ENCODE results near the gene GATAD2A.

GATAD2A gene

DNA sequence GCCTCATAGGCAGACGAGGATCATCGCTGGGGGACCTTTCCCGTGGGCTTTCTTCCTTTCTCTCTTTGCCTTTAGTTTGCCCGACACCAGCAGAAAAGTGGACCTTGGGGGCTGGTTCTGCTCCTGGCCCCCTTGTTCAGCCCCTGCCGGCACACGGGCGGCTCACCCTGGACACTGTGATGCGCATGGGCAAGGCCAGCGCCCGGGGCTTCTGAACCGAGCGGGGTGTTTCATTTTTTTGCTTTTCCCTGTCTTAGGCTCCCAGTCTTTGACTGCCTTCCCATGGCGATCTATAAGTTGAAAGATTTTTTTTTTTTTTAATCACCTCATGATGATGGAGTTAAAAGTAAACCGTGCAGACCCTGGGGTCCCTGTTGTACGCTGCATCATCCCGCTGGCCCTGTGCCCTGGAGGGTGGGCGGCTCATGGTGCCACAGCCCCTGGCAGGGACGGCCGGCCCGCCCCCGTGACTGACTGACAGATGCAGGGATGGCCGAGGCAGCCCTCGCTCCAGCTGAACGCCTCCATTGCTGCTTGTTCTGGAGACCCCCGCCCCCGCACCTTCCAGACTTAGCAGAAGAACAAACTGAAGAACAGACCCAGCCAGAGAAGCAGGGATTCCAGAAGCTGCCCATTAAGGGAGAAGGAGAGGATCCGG lies 100.3 kb downstream of the GATAD2A start:
- no peak for DNase-seq (ENCODE audit: low spot score)

- no peak for DNase-seq (ENCODE audit: low spot score)
Observed at GRCh38 chr19:19506592-19506991, 101.1 kb downstream of the GATAD2A start.

GRCh38 chr19:19507354-19507753 lies 101.9 kb downstream of the GATAD2A start:
- DNase-seq (ENCODE audit: low spot score) = no peak

DNA sequence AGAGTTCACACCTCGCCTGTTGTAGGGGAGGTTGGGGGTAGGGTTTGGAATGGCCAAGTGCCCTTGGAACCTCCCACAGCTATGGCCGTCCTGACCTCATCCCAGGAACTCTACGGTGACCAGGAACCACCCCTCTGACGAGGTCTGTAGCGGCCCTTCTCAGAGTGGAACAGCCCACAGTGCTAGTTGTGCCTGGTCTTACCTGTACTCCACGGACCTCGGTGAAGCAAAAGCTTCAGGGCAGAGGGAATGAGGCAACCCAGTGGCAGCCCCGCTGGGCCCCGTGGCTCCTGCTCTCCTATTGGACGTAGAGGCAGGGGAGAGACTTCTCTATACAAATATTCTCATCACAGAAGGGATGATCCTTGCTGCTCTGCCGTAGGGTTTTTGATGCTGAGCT lies 102.7 kb downstream of the GATAD2A start:
- no peak for DNase-seq (ENCODE audit: low spot score)

GRCh38 chr19:19510432-19510831 lies 105.0 kb downstream of the GATAD2A start:
- no peak for DNase-seq (ENCODE audit: low spot score)

- no peak for DNase-seq (ENCODE audit: low spot score)
Observed at GRCh38 chr19:19513682-19514081, 108.2 kb downstream of the GATAD2A start.

GRCh38 chr19:19514215-19514657 lies 108.8 kb downstream of the GATAD2A start:
- no peak for DNase-seq (ENCODE audit: low spot score)

DNA sequence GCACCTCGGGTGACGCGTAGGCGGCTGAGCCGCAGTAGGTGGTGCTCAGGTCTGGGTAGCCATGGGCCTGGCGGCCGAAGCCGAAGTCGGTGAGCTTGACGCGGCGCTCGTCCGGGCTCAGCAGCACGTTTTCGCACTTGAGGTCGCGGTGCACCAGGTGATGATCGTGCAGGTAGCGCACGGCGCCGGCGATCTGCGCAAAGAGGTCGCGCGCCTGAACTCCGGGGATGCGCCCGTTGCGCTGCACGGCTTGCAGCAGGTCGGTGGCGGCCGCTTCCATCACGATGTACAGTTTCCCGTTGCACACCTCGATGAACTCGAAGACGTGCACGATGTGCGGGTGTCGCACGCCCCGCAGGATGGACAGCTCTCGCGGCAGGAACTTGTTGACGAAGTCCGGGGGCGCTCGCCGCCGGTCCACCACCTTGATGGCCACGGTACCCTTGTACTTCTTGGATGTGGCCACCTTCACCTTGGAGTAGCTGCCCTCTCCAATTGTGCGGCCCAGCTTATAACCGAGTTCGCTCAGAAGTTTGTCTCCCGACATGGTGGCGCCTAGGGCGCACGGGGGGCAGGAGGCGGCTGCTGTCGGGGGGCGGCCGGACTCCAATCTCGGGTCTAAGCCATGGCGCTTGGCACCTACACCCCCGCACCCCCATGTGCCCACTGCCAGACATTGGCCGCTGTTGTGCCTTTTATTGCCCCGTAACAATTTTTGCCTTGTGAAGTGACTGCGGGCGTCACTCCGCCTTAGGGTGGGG lies 109.6 kb downstream of the GATAD2A start, which contains the start of gene TSSK6:
Gene TSSK6 (minus strand): TSS at position 668 of the 761 bp plus-strand sequence. CDS start 121 bp downstream, at position 547.
- no peak for DNase-seq (ENCODE audit: low spot score)

DNA sequence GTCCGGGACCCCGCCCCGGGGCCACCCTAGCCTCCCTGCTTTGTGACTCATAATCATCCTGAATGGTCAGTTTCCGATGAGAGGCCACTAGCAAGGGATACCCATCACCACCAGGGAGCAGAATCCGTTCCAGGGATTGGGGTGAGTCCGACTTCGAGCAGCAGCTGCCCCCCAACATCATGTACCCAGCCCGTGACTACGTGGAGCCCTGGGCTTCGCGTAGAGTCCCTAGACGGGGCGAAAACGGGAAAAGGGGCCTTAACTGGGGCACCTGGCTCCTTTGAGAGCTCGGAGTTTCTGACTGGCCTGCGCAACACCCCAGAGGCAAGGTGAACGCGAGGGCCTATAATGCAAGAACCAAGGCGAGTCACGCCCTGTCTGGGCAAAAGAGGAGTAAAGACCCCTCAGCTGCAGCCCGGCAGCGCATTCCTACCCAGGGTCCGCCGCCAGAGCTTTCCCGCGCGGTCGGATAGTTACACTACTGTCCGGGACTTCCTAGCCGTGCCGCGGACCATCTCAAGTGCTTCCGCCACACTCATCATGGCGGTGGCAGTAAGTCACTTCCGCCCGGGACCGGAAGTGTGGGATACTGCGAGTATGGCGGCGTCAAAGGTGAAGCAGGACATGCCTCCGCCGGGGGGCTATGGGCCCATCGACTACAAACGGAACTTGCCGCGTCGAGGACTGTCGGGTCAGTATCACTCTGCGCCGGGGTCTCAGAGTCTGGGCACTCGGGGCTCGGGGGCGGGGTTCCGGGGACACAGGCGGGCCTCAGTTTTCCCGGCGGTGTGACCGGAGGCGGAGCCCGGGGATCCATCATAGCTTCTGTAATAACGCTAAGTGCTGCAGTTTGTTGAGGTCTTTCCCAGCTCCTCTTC lies 110.4 kb downstream of the GATAD2A start, which contains the start of gene NDUFA13:
Gene NDUFA13 (plus strand): TSS at position 584 of the 878 bp plus-strand sequence. CDS start 14 bp downstream, at position 598.
- DNase-seq (ENCODE audit: low spot score) = peak; percentile 89

- no peak for DNase-seq (ENCODE audit: low spot score)
Observed at GRCh38 chr19:19517235-19517619, 111.8 kb downstream of the GATAD2A start.

GRCh38 chr19:19520989-19521388 lies 115.5 kb downstream of the GATAD2A start:
- no peak for DNase-seq (ENCODE audit: low spot score)

DNA sequence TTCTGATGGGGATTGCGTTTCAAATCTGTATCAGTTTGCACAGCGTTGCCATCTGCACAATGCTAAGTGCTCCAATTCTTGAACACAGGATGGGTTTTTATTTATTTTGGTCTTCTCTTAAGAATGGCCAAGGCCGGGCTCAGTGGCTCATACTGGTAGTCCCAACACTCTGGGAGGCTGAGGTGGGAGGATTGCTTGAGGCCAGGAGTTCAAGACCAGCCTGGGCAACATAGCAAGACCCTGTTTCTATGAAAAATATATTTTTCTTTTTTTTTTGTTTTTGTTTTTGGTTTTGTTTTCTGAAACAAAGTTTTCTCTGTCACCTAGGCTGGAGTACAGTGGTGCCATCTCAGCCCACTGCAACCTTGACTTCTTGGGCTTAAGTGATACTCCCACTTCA lies 117.7 kb downstream of the GATAD2A start:
- DNase-seq (ENCODE audit: low spot score) = no peak

DNA sequence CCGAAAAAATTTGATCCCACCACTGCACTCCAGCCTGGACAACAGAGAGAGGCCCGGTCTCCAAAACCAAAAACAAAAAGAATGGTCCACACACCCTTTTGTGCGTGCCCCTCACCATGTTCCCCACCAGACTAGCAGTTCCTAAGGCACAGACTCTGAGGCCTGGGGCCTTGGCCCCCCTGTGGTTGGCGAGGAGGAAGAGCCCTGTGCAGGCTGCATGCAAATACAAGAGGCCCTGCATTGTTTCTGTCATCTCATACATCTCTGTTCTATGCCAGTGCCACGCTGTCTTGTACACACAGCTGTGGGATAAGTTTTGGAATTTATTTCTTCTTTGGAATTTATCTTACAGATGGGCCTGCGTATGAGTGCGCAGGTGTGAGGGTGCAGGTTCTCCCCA lies 118.6 kb downstream of the GATAD2A start:
- no peak for DNase-seq (ENCODE audit: low spot score)

DNA sequence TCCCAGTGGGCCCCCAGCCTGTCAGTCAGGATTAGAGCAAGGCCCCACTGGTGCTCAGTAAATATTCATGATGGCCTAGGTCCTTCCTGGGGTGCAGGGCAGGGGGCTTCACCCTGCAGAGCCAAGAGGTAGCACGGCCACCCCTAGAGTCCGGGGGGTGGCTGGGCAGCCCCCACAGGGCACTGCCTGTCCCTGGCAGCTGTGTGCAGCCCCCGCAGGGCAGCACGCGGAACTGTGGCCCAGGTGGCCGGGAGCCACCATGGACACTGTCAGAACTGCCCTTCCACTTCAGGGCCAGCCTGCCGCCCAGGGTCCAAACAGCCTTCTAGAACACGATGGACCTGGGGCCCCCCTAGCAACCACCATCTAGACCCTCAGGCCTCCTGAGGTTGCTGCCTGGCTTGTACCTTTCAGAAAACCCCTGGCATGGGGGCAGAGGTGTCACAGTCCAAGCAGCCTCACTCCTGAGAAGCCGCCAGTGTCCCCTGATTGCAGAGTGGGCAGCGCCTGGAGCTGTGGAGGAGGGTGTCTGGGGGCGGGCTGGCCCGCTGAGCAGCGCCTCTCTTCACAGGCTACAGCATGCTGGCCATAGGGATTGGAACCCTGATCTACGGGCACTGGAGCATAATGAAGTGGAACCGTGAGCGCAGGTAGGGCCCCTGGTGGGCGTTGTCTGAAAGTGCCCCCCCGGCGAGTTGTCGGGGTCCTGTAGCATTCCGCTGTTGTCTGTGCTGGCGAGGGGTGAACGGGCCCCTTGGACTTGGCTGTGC lies 120.3 kb downstream of the GATAD2A start:
- DNase-seq (ENCODE audit: low spot score) = no peak

DNA sequence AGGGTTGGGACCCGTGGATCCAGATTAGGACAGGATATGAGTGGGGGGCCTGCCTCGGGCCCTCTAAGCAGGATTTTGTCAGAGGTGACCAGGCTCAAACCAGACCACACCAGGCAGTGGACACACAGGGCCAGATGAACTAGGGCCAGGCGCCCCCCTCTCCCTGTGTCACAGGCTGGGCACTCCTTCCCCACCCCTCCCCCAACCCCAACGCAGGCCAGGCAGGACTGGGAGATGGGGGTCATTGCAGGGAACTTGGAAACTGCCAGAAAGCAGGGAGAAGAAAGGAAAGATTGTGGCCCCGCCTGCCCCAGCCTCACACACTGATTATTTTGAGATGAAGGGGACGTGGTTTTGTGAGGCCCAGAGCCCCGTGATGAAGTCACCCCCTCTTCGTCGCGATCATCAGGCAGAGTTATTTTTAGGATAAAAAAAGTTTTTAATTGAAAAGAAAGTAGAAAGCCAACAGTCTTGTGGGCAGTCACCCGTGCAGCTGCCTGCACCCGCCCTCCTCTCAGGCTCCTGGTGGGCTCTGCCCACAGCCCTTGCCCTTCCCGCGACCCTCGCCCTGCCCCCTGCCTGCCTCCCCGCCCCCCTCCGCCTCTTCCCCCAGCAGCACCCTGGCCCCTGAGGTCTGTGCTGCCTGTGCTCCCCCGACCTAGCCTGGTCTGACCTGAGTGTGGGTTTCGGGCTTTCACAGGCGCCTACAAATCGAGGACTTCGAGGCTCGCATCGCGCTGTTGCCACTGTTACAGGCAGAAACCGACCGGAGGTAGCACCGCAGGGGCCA lies 121.3 kb downstream of the GATAD2A start:
- no peak for DNase-seq (ENCODE audit: low spot score)

GRCh38 chr19:19527371-19527656 lies 121.8 kb downstream of the GATAD2A start:
- no peak for DNase-seq (ENCODE audit: low spot score)

- DNase-seq (ENCODE audit: low spot score) = no peak
Observed at GRCh38 chr19:19527674-19528625, 122.5 kb downstream of the GATAD2A start.

GRCh38 chr19:19528721-19529490 lies 123.4 kb downstream of the GATAD2A start, which contains the start of gene YJEFN3:
YJEFN3 (plus strand) TSS chr19:19528911; CDS start chr19:19528933, 22 bp downstream.
- peak; percentile 37 for DNase-seq (ENCODE audit: low spot score)

All from globus pallidus (tissue), 1 donor.